Activated T-helper 1 cell treated with anti-CD3 and anti-CD28 coated beads, Interleukin-12 subunit alpha, Interleukin-12 subunit beta, Interleukin-2, Interleukin-4 antibody, amounts not matched to agents 30 ng/mL and 10 ng/mL and 1 ng/mL, durations not matched to agents 14 hours and 24 hours and 36 hours (primary cell): ENCODE data around the gene SLC44A4. TPM values are rescaled to one million over a fixed set of nuclear protein-coding genes. Genes with fewer than 3 reads are reported as not detected.
"Not testable (repeated sequence)": the region's sequence is repeated elsewhere in the genome, so short reads cannot be mapped to it uniquely, and the experiment has no call there.

Experiments used
- DNase-seq: peaks from one replicate; pipeline ENCODE4 v3.0.0; 2021; ENCODE audit warnings: low spot score
- H3K27ac Mint-ChIP-seq: one replicate; pipeline ENCODE4 v1.8.0; 2021; ENCODE audit warnings: mild to moderate bottlenecking, mixed read lengths
- H3K27me3 Mint-ChIP-seq: one replicate; pipeline ENCODE4 v1.8.0; 2022; ENCODE audit warnings: mild to moderate bottlenecking, moderate library complexity, mixed read lengths; ENCODE audit not compliant: insufficient read depth
- H3K36me3 Mint-ChIP-seq: one replicate; pipeline ENCODE4 v1.8.0; 2021; ENCODE audit warnings: low read depth, mixed read lengths
- H3K4me1 Mint-ChIP-seq: one replicate; pipeline ENCODE4 v1.8.0; 2021; ENCODE audit warnings: low read depth, mixed read lengths
- H3K4me3 Mint-ChIP-seq: one replicate; pipeline ENCODE4 v1.8.0; 2021; ENCODE audit warnings: mild to moderate bottlenecking, moderate library complexity, mixed read lengths
- H3K9me3 Mint-ChIP-seq: one replicate; pipeline ENCODE4 v1.8.0; 2021; ENCODE audit warnings: mixed read lengths
- intact Hi-C: fragments of 100-400 bp; cut with micrococcal nuclease; formaldehyde crosslinking; loops from one replicate; pipeline ENCODE4 v1.15.1; 2024
- total RNA-seq: library from RNA; stranded (reverse); gene quantifications from 2 replicates; pipeline ENCODE4 v1.2.3, GENCODE V29; 2022

The SLC44A4 gene
- total RNA-seq, 1 donor from 2014 or later = not detected

DNA sequence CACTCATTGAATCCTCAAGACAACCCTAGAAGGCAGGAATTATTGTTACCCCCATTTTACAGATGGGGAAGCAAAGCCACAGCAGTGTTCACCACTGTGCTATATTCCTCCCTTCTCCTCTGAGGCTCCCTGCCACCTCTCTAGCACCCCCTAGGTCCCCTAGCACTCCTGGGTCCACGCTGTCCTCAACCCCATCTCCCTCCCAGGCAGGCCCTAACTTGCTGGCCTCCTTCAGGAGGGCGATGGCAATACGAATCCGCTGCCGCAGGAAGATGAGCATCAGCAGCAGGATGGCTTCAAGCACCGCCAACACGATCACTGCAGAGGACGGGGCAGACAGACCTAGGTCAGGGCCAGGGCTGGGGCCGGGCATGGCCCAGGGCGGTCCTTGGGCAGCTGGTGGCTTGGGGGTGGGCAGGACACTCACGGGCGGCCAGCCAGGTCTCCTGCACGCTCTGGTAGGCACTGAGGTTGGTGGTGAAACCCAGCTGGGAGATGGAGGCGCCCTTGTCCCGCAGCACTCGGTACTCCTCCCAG, 8.3 kb downstream of the SLC44A4 start:
- Mint-ChIP-seq H3K27me3 (peaks cover 4% of the 10 kb centered on the region), H3K36me3 (no peaks in the 10 kb centered on the region), H3K4me1 (peaks cover 9% of the 10 kb centered on the region), H3K27ac (no peak overlapping the region), H3K9me3 (no peaks in the 10 kb centered on the region), H3K4me3 (no peak overlapping the region)
- intact Hi-C loops = no loop called here
- no peak for DNase-seq

DNA sequence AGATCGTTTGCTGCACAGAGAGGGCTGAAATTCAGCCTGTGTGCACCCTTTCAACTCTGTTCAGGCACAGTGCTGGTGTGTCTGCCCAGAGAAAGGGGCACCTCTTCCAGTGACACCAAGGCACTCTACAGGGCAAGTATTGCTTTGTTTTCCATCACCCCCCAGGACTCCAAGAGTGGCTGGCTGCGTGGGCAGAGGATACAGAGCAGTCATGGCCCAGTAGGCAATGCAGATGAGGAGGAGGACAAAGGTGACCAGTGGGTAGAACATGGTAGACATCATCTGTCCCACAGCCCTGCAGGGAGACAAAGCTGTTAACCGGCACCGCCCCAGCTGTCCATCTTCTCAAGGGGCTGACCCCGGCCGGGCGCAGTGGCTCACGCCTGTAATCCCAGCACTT, 9.5 kb downstream of the SLC44A4 start:
- DNase-seq = no peak
- H3K4me1 Mint-ChIP-seq = peaks cover 14% of the 10 kb centered on the region
- H3K4me3 Mint-ChIP-seq = no peak overlapping the region
- intact Hi-C loops = loop anchor here (10.0 kb wide), 1 partner anchor 1255 kb away; the partner anchor contains the start of genes MRPS18B and PPP1R10
- H3K27ac Mint-ChIP-seq = no peak overlapping the region
- no peaks in the 10 kb centered on the region for H3K9me3 Mint-ChIP-seq
- no peaks in the 10 kb centered on the region for H3K36me3 Mint-ChIP-seq
- peaks cover 4% of the 10 kb centered on the region for H3K27me3 Mint-ChIP-seq

DNA sequence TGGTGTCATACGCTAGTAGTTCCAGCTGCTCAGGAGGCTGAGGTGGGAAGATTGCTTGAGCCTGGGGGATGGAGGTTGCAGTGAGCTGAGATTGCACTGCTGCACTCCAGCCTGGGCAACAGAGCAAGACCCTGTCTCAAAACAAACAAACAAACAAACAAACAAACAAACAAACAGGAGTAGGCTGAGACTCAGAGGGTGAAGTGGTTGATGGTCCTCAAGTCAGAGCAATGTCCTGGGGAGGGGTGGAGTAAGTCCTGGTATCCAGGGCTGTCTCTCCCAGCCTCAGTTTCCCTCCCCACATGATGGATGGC, 10.2 kb downstream of the SLC44A4 start:
- not testable (repeated sequence) for H3K27ac Mint-ChIP-seq, H3K36me3 Mint-ChIP-seq, H3K27me3 Mint-ChIP-seq, H3K9me3 Mint-ChIP-seq, DNase-seq, H3K4me3 Mint-ChIP-seq
- peaks cover 18% of the 10 kb centered on the region for H3K4me1 Mint-ChIP-seq
- intact Hi-C loops = loop anchor here (10.0 kb wide), 1 partner anchor 1254 kb away; the partner anchor contains the start of genes MRPS18B and PPP1R10

DNA sequence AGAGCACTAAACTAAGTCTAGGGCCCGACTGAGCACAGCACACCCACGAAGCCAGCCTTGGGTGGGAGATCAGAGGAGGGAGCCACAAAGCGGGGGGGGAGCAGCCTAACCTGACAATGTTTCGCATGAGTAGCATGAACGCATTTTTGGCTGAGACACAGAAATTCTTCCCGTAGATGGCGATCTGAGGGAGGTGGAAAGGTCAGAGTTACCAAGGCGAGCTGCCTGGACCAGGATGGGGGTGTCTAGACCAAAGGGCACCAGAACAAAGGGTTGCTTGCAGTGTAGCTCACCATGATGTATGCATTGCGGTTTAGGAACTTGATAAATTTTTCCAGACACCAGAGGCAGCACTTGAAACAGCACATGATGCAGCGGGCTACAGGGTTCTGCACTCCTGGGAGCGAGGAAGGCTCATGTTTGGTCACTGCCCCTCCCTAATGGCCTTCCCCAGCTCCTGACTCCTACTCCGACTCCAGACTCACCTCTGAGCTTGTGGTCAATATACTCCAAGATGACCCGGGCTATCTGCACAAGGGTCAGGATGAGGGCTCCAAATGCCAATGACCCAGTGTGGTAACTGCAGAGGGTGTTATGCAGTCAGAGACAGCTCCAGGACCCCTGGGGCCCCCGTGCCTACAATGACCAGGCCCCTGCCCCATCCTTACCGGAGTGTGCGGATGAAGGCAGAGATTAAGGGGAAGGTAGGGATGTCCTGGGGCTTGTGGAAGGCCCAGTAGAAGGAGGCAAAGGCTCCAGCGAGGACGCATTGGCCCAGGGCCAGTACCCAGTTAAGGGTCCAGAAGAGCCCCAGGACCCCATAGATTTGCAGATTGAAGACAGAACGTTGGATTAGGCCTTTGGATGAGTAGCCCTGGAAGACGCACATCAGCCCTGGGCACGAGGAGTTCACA, 13.3 kb downstream of the SLC44A4 start:
- intact Hi-C loops = loop anchor here (10.0 kb wide), 1 partner anchor 1251 kb away; the partner anchor contains the start of genes MRPS18B and PPP1R10
- Mint-ChIP-seq H3K27me3 (peaks cover 5% of the 10 kb centered on the region), H3K4me3 (peak overlapping the region; percentile 15), H3K27ac (no peak overlapping the region), H3K4me1 (peaks cover 37% of the 10 kb centered on the region), H3K9me3 (no peaks in the 10 kb centered on the region), H3K36me3 (peaks cover 2% of the 10 kb centered on the region)
- DNase-seq = no peak

DNA sequence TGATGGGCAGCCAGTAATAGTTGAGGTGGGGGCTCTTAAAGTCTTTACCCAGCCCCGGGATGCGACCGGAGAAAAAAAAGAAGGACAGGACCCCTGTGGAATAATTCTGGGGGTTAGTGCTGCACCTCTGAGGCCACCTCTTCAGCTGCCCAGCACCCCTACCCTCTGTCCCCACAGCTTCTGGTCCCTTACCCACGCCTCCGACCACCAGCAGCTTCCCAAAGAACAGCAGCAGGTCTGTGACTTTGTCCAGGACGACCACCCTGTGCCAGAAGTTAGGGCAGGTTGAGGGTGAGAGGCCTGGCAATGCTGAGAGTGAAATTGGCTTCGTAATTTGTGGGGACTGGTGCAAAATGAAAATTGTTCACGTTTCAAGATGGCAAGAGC, 14.0 kb downstream of the SLC44A4 start:
- Mint-ChIP-seq H3K27ac (no peak overlapping the region), H3K4me1 (peaks cover 37% of the 10 kb centered on the region), H3K27me3 (peaks cover 5% of the 10 kb centered on the region), H3K4me3 (no peak overlapping the region), H3K36me3 (peaks cover 3% of the 10 kb centered on the region), H3K9me3 (no peaks in the 10 kb centered on the region)
- intact Hi-C loops = loop anchor here (10.0 kb wide), 1 partner anchor 1250 kb away; the partner anchor contains the start of genes MRPS18B and PPP1R10
- no peak for DNase-seq

DNA sequence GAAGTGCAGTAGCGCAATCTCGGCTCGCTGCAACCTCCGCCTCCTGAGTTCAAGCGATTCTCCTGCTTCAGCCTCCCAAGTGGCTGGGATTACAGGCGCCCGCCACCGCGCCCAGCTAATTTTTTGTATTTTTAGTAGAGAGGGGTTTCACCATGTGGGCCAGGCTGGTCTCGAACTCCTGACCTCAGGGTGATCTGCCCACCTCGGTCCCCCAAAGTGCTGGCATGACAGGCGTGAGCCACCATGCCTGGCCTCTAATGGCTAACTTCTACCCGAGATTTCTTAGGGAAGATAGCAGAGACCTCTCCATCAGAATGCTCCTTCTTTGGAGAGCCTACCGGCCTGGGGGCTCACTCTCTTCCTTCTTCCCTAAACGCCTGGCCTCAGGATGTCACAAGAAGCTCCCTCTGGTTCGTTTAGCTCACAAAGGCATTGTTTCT, 14.7 kb downstream of the SLC44A4 start:
- not testable (repeated sequence) for H3K36me3 Mint-ChIP-seq, H3K27me3 Mint-ChIP-seq, DNase-seq, H3K9me3 Mint-ChIP-seq
- Mint-ChIP-seq H3K4me1 (peaks cover 37% of the 10 kb centered on the region), H3K4me3 (peak overlapping the region; percentile 97), H3K27ac (peak overlapping the region; percentile 94)
- intact Hi-C loops = loop anchor here (10.0 kb wide), 1 partner anchor 1249 kb away; the partner anchor contains the start of genes MRPS18B and PPP1R10

DNA sequence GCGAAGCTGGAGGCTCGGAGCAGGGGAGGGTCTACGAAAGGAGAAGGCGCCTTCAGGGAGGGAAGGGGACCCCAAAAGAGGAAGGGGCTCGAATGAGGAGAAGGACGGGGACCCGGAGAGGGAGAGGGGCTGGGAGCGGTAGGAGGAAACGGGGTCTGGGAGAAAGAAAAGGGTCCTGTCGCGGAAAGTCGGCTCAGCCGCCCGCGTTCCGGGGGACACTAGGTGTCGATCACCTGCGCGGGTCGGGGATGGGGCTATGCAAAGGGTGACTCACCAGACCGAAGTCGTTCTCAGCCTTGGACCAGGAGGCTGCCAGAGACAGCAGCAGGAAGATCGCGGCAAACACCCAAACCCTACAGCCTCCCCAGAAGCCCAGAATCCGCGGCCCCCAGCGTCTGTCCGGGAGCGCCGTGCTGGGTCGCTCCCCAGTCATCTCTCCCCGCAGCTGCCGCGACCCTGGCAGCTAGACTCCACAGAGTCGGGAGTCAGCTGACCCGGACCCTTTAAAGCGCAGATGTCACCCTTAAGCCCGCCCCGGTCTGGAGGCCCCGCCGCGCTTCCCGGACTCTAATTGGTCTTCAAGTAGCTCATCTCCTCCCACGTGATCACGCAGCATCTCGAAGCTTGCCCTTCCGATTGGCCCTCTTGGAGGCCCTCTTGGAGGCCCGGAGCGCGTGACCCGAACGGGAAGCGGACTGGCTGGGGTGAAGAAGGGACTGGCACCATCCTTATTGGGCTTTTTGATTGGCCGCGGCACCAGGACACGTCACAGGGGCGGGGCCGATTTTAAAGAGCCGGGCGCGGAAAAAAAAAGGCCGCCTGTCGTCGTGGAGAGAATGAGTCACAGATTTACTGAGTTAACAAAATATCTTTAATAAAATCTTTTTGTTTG, 16.2 kb downstream of the SLC44A4 start, which contains the start of gene NEU1:
NEU1 (minus strand) TSS at position 478 of the 892 bp plus-strand sequence; CDS start at position 433, 45 bp downstream.
- peak; percentile 99 for DNase-seq
- intact Hi-C loops = loop anchor here (1.0 to 10.0 kb wide), 11 partner anchors 28 to 1248 kb away; partner anchors contain the start of genes ABHD16A, BAG6, EHMT2 and MRPS18B
- no peaks in the 10 kb centered on the region for H3K9me3 Mint-ChIP-seq
- H3K4me3 Mint-ChIP-seq = peak within 1 kb of the TSS; percentile 97
- H3K27me3 Mint-ChIP-seq = peaks cover 3% of the 10 kb centered on the region
- H3K36me3 Mint-ChIP-seq = peaks cover 7% of the 10 kb centered on the region
- peaks cover 37% of the 10 kb centered on the region for H3K4me1 Mint-ChIP-seq
- peak within 1 kb of the TSS; percentile 94 for H3K27ac Mint-ChIP-seq

DNA sequence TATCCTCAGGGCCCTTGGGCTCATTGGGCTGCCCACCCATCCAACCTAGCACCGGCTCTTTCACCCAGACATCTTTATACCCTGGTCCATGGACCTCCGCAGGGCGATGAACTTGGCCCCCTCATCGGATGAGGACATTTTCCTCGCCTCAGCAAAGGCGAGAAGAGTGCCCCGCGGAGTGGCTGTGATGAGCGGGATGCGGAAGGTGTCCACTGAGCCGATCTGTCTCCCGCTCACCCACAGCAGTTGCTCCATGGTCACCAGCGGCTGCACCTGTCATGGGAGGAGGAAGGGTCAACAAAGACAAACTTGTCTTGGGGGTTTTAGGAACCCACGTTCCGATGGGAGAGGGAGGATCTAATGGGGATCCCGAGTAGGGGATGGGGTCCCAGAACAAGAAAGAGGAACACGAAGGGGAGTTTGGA, 16.9 kb downstream of the SLC44A4 start:
- Mint-ChIP-seq H3K27me3 (peaks cover 3% of the 10 kb centered on the region), H3K4me3 (peak overlapping the region; percentile 97), H3K27ac (peak overlapping the region; percentile 94), H3K9me3 (no peaks in the 10 kb centered on the region), H3K4me1 (peaks cover 37% of the 10 kb centered on the region), H3K36me3 (peaks cover 11% of the 10 kb centered on the region)
- intact Hi-C loops = loop anchor here (2.0 to 10.0 kb wide), 3 partner anchors 241 to 1247 kb away; partner anchors contain the start of genes MRPS18B, PPP1R10, PRRC2A and RNF5
- no peak for DNase-seq

DNA sequence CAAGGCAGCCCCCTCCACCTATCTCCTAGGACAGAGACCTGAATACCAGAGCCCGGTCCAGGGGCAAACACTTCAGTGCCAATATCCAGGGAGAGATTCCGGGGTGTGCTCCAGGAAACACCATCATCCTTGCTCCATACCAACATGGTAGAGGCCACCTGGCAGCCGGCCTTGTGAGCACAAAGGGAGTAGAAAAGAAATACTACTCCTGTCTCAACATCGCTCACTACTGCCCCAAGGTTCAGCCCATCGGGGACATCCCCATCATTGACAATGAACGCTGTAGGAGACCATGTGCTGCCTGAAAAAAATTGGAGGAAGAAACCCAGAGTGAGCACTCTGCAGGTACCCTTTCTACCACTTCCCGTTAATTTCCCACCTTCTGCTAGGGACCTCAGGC, 17.6 kb downstream of the SLC44A4 start:
- intact Hi-C loops = loop anchor here (10.0 kb wide), 1 partner anchor 1246 kb away; the partner anchor contains the start of genes MRPS18B and PPP1R10
- H3K4me3 Mint-ChIP-seq = peak overlapping the region; percentile 97
- no peaks in the 10 kb centered on the region for H3K9me3 Mint-ChIP-seq

DNA sequence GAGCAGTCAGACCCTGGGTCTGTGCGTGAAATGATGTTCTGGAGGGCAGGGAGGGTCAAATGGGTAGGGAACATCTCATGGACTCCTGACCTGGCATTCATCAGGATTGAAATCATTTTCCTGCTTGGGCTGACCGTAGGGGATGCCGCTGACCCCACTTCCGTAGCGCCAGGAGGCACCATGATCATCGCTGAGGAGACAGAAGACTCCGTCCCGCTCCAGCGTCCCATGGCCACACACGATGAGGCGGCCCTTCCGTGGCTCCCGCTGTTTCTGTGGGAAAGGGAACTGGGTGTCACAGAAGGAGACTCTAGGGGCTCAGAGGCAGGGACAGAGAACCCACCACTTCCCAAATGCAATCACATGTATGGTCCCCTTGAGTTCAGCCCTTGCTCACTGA, 18.4 kb downstream of the SLC44A4 start:
- Mint-ChIP-seq H3K27ac (no peak overlapping the region), H3K27me3 (peaks cover 3% of the 10 kb centered on the region), H3K4me3 (no peak overlapping the region), H3K4me1 (peaks cover 35% of the 10 kb centered on the region), H3K36me3 (peaks cover 11% of the 10 kb centered on the region), H3K9me3 (no peaks in the 10 kb centered on the region)
- DNase-seq = no peak
- intact Hi-C loops = loop anchor here (10.0 kb wide), 1 partner anchor 1246 kb away; the partner anchor contains the start of genes MRPS18B and PPP1R10

More for the DNA sequence above, 17.6 kb downstream of the SLC44A4 start:
- Mint-ChIP-seq H3K27ac (peak overlapping the region; percentile 58), H3K27me3 (peaks cover 3% of the 10 kb centered on the region), H3K36me3 (peaks cover 11% of the 10 kb centered on the region), H3K4me1 (peaks cover 37% of the 10 kb centered on the region)
- DNase-seq = no peak

DNA sequence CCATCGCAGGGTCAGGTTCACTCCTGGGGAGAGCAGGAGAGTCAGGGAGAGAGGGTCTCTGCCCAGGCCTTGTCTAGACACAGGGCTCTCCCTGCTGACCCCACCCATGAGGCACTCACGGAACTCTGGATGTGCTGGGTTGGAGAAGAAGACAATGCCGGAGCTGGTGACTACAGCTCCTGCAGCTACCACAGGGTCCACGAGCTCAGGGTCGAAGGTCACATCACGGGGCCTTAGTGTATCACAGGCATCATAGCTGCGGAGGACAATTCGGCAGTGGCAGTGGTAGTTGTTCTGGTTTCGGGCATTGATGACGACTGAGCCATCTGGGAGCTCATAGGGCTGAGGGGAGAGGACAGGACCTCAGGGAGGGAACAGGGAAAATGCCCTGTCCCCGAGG, 18.9 kb downstream of the SLC44A4 start:
- H3K4me3 Mint-ChIP-seq = peak overlapping the region; percentile 20
- H3K9me3 Mint-ChIP-seq = no peaks in the 10 kb centered on the region
- peaks cover 31% of the 10 kb centered on the region for H3K4me1 Mint-ChIP-seq
- intact Hi-C loops = loop anchor here (10.0 kb wide), 1 partner anchor 1245 kb away; the partner anchor contains the start of genes MRPS18B and PPP1R10
- no peak overlapping the region for H3K27ac Mint-ChIP-seq
- H3K36me3 Mint-ChIP-seq = peaks cover 11% of the 10 kb centered on the region
- peaks cover 3% of the 10 kb centered on the region for H3K27me3 Mint-ChIP-seq
- no peak for DNase-seq

DNA sequence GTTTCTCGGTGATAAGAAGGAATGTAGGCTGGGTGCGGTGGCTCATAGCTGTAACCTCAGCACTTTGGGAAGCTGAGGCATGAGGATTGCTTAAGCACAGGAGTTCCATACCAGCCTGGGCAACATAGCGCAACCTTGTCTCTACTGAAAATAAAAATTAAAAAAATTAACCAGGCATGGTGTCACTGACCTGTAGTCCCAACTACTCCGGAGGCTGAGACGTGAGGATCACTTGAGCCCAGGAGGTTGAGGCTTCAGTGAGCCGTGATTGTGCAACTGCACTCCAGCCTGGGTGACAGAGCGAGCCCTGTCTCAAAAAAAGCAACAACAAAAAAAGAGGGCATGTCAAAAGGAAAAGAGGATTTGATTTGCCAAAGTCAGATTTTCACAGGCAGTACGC, 20.1 kb downstream of the SLC44A4 start:
- Mint-ChIP-seq H3K36me3 (peaks cover 11% of the 10 kb centered on the region), H3K9me3 (no peaks in the 10 kb centered on the region), H3K4me3 (no peak overlapping the region), H3K4me1 (peaks cover 24% of the 10 kb centered on the region), H3K27ac (no peak overlapping the region), H3K27me3 (peaks cover 3% of the 10 kb centered on the region)
- DNase-seq = no peak
- intact Hi-C loops = no loop called here
